ENCODE results near the gene SPRTN.

Gene SPRTN

DNA sequence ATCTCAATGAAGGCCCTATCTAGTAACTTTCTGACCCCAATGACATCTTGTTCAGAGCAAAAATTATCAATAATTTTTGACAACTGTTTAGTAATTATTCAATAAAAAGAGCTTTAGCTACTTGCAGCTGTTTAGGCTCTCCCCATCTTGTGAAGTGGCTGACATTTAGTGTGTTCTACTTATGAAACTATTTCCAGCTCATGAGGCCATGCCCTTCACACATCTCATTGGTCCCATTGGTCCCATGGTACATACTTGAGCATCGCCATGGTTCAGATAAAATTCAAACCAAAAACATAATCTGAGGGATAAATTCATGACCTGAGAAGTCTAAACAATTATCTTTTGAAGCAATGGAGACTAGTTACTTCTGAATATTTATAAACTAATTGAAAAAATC is 24.2 kb downstream of the SPRTN start:
- Histone ChIP-seq H3K4me2 (ENCODE audit: low read depth, low read length, poor library complexity, severe bottlenecking) (no peak overlapping the region), H3K4me3 (ENCODE audit: low read length, poor library complexity, severe bottlenecking) (no peak overlapping the region), H4K20me1 (ENCODE audit: insufficient read depth, low read length, poor library complexity, severe bottlenecking) (no peaks in the 10 kb centered on the region), H3F3A (ENCODE audit: low read depth) (no peaks in the 10 kb centered on the region), H3K9me2 (replicated peaks; ENCODE audit: low read depth, low read length) (no peaks in the 10 kb centered on the region), H3K27me3 (ENCODE audit: insufficient read depth, low read length, poor library complexity, severe bottlenecking) (no peaks in the 10 kb centered on the region), H3K79me2 (ENCODE audit: insufficient read depth, low read length) (no peaks in the 10 kb centered on the region), H3K9me3 (ENCODE audit: insufficient read depth, low read depth, low read length) (no peaks in the 10 kb centered on the region), H3K4me1 (ENCODE audit: insufficient read depth, low read length, poor library complexity, severe bottlenecking) (no peaks in the 10 kb centered on the region), H2AFZ (ENCODE audit: low read length) (no peak overlapping the region), H3K36me3 (ENCODE audit: insufficient read depth, low read length) (no peaks in the 10 kb centered on the region), H3K9ac (ENCODE audit: low read depth, low read length, poor library complexity, severe bottlenecking) (no peak overlapping the region)
- TF ChIP-seq EZH2phosphoT487 (IDR thresholded peaks at IDR 0.05; ENCODE audit: borderline replicate concordance): no peak
- TF ChIP-seq, protein P1, sequence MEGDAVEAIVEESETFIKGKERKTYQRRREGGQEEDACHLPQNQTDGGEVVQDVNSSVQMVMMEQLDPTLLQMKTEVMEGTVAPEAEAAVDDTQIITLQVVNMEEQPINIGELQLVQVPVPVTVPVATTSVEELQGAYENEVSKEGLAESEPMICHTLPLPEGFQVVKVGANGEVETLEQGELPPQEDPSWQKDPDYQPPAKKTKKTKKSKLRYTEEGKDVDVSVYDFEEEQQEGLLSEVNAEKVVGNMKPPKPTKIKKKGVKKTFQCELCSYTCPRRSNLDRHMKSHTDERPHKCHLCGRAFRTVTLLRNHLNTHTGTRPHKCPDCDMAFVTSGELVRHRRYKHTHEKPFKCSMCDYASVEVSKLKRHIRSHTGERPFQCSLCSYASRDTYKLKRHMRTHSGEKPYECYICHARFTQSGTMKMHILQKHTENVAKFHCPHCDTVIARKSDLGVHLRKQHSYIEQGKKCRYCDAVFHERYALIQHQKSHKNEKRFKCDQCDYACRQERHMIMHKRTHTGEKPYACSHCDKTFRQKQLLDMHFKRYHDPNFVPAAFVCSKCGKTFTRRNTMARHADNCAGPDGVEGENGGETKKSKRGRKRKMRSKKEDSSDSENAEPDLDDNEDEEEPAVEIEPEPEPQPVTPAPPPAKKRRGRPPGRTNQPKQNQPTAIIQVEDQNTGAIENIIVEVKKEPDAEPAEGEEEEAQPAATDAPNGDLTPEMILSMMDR (conservative IDR thresholded peaks at IDR 0.05; ENCODE audit: low read length): no peak

DNA sequence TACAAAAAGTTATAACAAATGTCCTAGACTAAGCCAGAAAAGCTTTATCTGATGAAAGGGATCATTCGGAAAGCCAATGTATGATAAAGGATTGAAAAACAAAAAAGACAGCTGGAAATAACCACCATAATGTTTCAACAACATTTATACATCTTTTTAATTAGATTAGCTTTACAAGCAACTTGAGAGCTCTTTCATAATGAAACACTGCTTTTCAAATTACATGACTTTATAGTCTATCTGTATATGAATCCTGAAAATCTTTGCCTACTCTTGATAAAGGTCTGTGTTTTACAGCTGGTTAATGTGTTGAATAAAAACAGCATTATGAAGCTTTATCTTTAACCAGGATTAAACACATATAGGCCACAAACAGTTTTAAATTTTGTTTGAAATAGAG is 25.5 kb downstream of the SPRTN start:
- no peaks in the 10 kb centered on the region for H3K27me3 ChIP-seq (ENCODE audit: insufficient read depth, low read length, poor library complexity, severe bottlenecking)
- no peaks in the 10 kb centered on the region for H3K9me2 ChIP-seq (replicated peaks; ENCODE audit: low read depth, low read length)
- no peak overlapping the region for H3K4me2 ChIP-seq (ENCODE audit: low read depth, low read length, poor library complexity, severe bottlenecking)
- H3K9me3 ChIP-seq (ENCODE audit: insufficient read depth, low read depth, low read length): no peaks in the 10 kb centered on the region
- H3K4me3 ChIP-seq (ENCODE audit: low read length, poor library complexity, severe bottlenecking): no peak overlapping the region
- H3K9ac ChIP-seq (ENCODE audit: low read depth, low read length, poor library complexity, severe bottlenecking): no peak overlapping the region
- H3K79me2 ChIP-seq (ENCODE audit: insufficient read depth, low read length): no peaks in the 10 kb centered on the region
- H3F3A ChIP-seq (ENCODE audit: low read depth): no peaks in the 10 kb centered on the region
- no peaks in the 10 kb centered on the region for H4K20me1 ChIP-seq (ENCODE audit: insufficient read depth, low read length, poor library complexity, severe bottlenecking)
- no peaks in the 10 kb centered on the region for H3K36me3 ChIP-seq (ENCODE audit: insufficient read depth, low read length)
- no peaks in the 10 kb centered on the region for H3K4me1 ChIP-seq (ENCODE audit: insufficient read depth, low read length, poor library complexity, severe bottlenecking)
- no peak overlapping the region for H2AFZ ChIP-seq (ENCODE audit: low read length)
- no peak for TF ChIP-seq EZH2phosphoT487 (IDR thresholded peaks at IDR 0.05; ENCODE audit: borderline replicate concordance)
- TF ChIP-seq, protein P1 (conservative IDR thresholded peaks at IDR 0.05; ENCODE audit: low read length): no peak

DNA sequence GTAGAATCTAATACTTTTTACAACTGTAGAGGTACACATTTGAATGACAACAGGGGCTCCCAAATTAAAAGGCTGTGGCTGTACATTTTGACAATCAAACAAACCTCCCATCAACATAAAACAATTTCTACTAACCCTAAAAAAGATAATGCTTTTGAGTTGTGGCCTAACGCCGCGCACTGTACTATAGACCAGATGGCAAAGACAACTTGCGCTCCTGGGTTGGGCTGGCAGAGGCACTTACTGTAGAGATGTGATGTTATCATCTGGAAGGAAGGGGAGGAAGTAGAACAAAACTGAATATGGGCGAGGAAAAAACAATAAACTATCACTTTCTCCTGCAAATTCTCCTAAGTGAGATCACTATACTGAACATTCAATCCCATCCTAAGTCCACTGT is 26.1 kb downstream of the SPRTN start:
- Histone ChIP-seq H3K27me3 (ENCODE audit: insufficient read depth, low read length, poor library complexity, severe bottlenecking) (no peaks in the 10 kb centered on the region), H3K9me2 (replicated peaks; ENCODE audit: low read depth, low read length) (no peaks in the 10 kb centered on the region), H3K36me3 (ENCODE audit: insufficient read depth, low read length) (no peaks in the 10 kb centered on the region), H3K9me3 (ENCODE audit: insufficient read depth, low read depth, low read length) (no peaks in the 10 kb centered on the region), H3F3A (ENCODE audit: low read depth) (no peaks in the 10 kb centered on the region), H4K20me1 (ENCODE audit: insufficient read depth, low read length, poor library complexity, severe bottlenecking) (no peaks in the 10 kb centered on the region), H3K9ac (ENCODE audit: low read depth, low read length, poor library complexity, severe bottlenecking) (no peak overlapping the region), H3K4me2 (ENCODE audit: low read depth, low read length, poor library complexity, severe bottlenecking) (no peak overlapping the region), H2AFZ (ENCODE audit: low read length) (no peak overlapping the region), H3K79me2 (ENCODE audit: insufficient read depth, low read length) (no peaks in the 10 kb centered on the region), H3K4me1 (ENCODE audit: insufficient read depth, low read length, poor library complexity, severe bottlenecking) (no peaks in the 10 kb centered on the region), H3K4me3 (ENCODE audit: low read length, poor library complexity, severe bottlenecking) (no peak overlapping the region)
- no peak for TF ChIP-seq EZH2phosphoT487 (IDR thresholded peaks at IDR 0.05; ENCODE audit: borderline replicate concordance)
- TF ChIP-seq, protein P1 (conservative IDR thresholded peaks at IDR 0.05; ENCODE audit: low read length): no peak

Data from Loucy (cell line).